Stomach smooth muscle (tissue), 2 donors: ENCODE measurements around the gene ITPR3.

Source experiments
- H3K27ac ChIP-seq: one replicate; pipeline ENCODE4 v1.7.0; 2013; ENCODE audit warnings: mild to moderate bottlenecking, low read length, inconsistent platforms
- H3K27me3 ChIP-seq, 2 donors: one replicate each; pipeline ENCODE4 v1.7.0; 2013; ENCODE audit warnings: low read length in 2 of 2; ENCODE audit not compliant: insufficient read depth in 2 of 2, control insufficient read depth in 1 of 2
- H3K36me3 ChIP-seq, 2 donors: one replicate each; pipeline ENCODE4 v1.7.0; 2013; ENCODE audit warnings: low read length in 2 of 2; ENCODE audit not compliant: control insufficient read depth in 2 of 2, insufficient read depth in 2 of 2
- H3K4me1 ChIP-seq: one replicate; pipeline ENCODE4 v1.7.0; 2013; ENCODE audit warnings: low read length; ENCODE audit not compliant: control insufficient read depth, insufficient read depth
- H3K4me3 ChIP-seq, 2 donors: one replicate each; pipeline ENCODE4 v1.7.0; 2013; ENCODE audit warnings: low read length in 2 of 2
- H3K9ac ChIP-seq, 2 donors: one replicate each; pipeline ENCODE4 v1.7.0; 2013; ENCODE audit warnings: low read length in 2 of 2, mild to moderate bottlenecking in 1 of 2
- H3K9me3 ChIP-seq, 2 donors: one replicate each; pipeline ENCODE4 v1.7.0; 2013; ENCODE audit warnings: low read length in 2 of 2; ENCODE audit not compliant: control insufficient read depth in 2 of 2
- donor health status: healthy.
- donor health status: Pancreatic carcinoma.

Gene ITPR3

GRCh38 chr6:33679761-33680160 lies 58.6 kb downstream of the ITPR3 start:
- H3K4me1 ChIP-seq: no peaks in the 10 kb centered on the region
- no peak overlapping the region for H3K27ac ChIP-seq
- H3K9ac ChIP-seq: no peak overlapping the region
- H3K36me3 ChIP-seq: no peaks in the 10 kb centered on the region
- peaks cover 3 to 8% of the 10 kb centered on the region in 2 donors for H3K27me3 ChIP-seq
- no peaks in the 10 kb centered on the region for H3K9me3 ChIP-seq
- no peak overlapping the region for H3K4me3 ChIP-seq

GRCh38 chr6:33682341-33682740 lies 61.2 kb downstream of the ITPR3 start:
- H3K27me3 ChIP-seq: peaks cover 3 to 4% of the 10 kb centered on the region in 2 donors
- H3K27ac ChIP-seq: no peak overlapping the region
- no peaks in the 10 kb centered on the region for H3K36me3 ChIP-seq

GRCh38 chr6:33683051-33683571 lies 62.0 kb downstream of the ITPR3 start:
- H3K4me1 ChIP-seq: no peaks in the 10 kb centered on the region
- peaks cover 2 to 3% of the 10 kb centered on the region in 2 donors for H3K27me3 ChIP-seq
- no peak overlapping the region for H3K27ac ChIP-seq
- H3K9me3 ChIP-seq: no peaks in the 10 kb centered on the region
- H3K36me3 ChIP-seq: no peaks in the 10 kb centered on the region
- H3K9ac ChIP-seq: no peak overlapping the region
- no peak overlapping the region for H3K4me3 ChIP-seq

More at GRCh38 chr6:33682341-33682740, 61.2 kb downstream of the ITPR3 start:
- no peak overlapping the region for H3K9ac ChIP-seq
- no peaks in the 10 kb centered on the region for H3K9me3 ChIP-seq
- no peaks in the 10 kb centered on the region for H3K4me1 ChIP-seq
- H3K4me3 ChIP-seq: no peak overlapping the region

- H3K9me3 ChIP-seq: no peaks in the 10 kb centered on the region
- peaks cover 1 to 3% of the 10 kb centered on the region in 2 donors for H3K27me3 ChIP-seq
- no peaks in the 10 kb centered on the region for H3K36me3 ChIP-seq
- no peak overlapping the region for H3K9ac ChIP-seq
- H3K4me3 ChIP-seq: no peak overlapping the region
- H3K27ac ChIP-seq: no peak overlapping the region
- no peaks in the 10 kb centered on the region for H3K4me1 ChIP-seq
Measured at GRCh38 chr6:33683576-33684427, 62.7 kb downstream of the ITPR3 start.

GRCh38 chr6:33684428-33684896 lies 63.3 kb downstream of the ITPR3 start:
- Histone ChIP-seq H3K9me3 (no peaks in the 10 kb centered on the region), H3K27me3 (peaks cover 0 to 3% of the 10 kb centered on the region in 2 donors), H3K4me1 (no peaks in the 10 kb centered on the region), H3K4me3 (no peak overlapping the region), H3K27ac (no peak overlapping the region), H3K9ac (no peak overlapping the region), H3K36me3 (no peaks in the 10 kb centered on the region)

- H3K9me3 ChIP-seq: no peaks in the 10 kb centered on the region
- H3K9ac ChIP-seq: no peak overlapping the region
- no peaks in the 10 kb centered on the region for H3K4me1 ChIP-seq
- H3K36me3 ChIP-seq: no peaks in the 10 kb centered on the region
- peaks cover 0 to 3% of the 10 kb centered on the region in 2 donors for H3K27me3 ChIP-seq
- no peak overlapping the region for H3K27ac ChIP-seq
- H3K4me3 ChIP-seq: no peak overlapping the region
Measured at GRCh38 chr6:33684983-33685382, 63.9 kb downstream of the ITPR3 start.

- Histone ChIP-seq H3K36me3 (no peaks in the 10 kb centered on the region), H3K9ac (no peak overlapping the region), H3K9me3 (no peaks in the 10 kb centered on the region), H3K4me3 (no peak overlapping the region), H3K27me3 (peaks cover 0 to 3% of the 10 kb centered on the region in 2 donors), H3K4me1 (no peaks in the 10 kb centered on the region), H3K27ac (no peak overlapping the region)
Measured at GRCh38 chr6:33685411-33686224, 64.5 kb downstream of the ITPR3 start.

- Histone ChIP-seq H3K9me3 (no peaks in the 10 kb centered on the region), H3K36me3 (peaks cover 0 to 5% of the 10 kb centered on the region in 2 donors), H3K4me3 (no peak overlapping the region), H3K27me3 (peaks cover 0 to 3% of the 10 kb centered on the region in 2 donors), H3K4me1 (no peaks in the 10 kb centered on the region), H3K27ac (no peak overlapping the region), H3K9ac (no peak overlapping the region)
Measured at GRCh38 chr6:33686225-33686924, 65.3 kb downstream of the ITPR3 start.

- no peaks in the 10 kb centered on the region for H3K9me3 ChIP-seq
- H3K4me1 ChIP-seq: no peaks in the 10 kb centered on the region
- no peak overlapping the region for H3K4me3 ChIP-seq
- H3K9ac ChIP-seq: no peak overlapping the region
- peaks cover 0 to 3% of the 10 kb centered on the region in 2 donors for H3K27me3 ChIP-seq
- H3K36me3 ChIP-seq: peaks cover 0 to 8% of the 10 kb centered on the region in 2 donors
- H3K27ac ChIP-seq: no peak overlapping the region
Measured at GRCh38 chr6:33686981-33687975, 66.2 kb downstream of the ITPR3 start.
